Calu3 (cell line): ENCODE measurements around the gene SORCS1. TPM values are rescaled to one million over a fixed set of nuclear protein-coding genes. Genes with fewer than 3 reads are reported as not detected.

ENCODE experiments used
- BruUV-seq: library from RNA; stranded (reverse); fragments of 400-500 nt; replicated peaks from 2 replicates; lab custom pipeline; 2021; lab: Mats Ljungman, UMichigan
- CTCF ChIA-PET: fragments of 300-600 bp; sonication (Branson Sonifier 250); formaldehyde crosslinking; loops from one replicate; lab custom pipeline; 2022; ENCODE audit warnings: antibody characterized with exemption; lab: Charles Lee
- DNase-seq: peaks from one replicate; pipeline ENCODE4 v3.0.0; 2022
- H3K27ac Mint-ChIP-seq: one replicate; pipeline ENCODE4 v1.8.0; 2022; ENCODE audit warnings: mixed read lengths; ENCODE audit not compliant: unreplicated experiment
- H3K27me3 Mint-ChIP-seq: one replicate; pipeline ENCODE4 v1.8.0; 2022; ENCODE audit warnings: mixed read lengths; ENCODE audit not compliant: unreplicated experiment
- H3K36me3 Mint-ChIP-seq: one replicate; pipeline ENCODE4 v1.8.0; 2022; ENCODE audit warnings: mild to moderate bottlenecking, moderate library complexity, mixed read lengths; ENCODE audit not compliant: insufficient read depth, unreplicated experiment
- H3K4me1 Mint-ChIP-seq: one replicate; pipeline ENCODE4 v1.8.0; 2022; ENCODE audit warnings: mild to moderate bottlenecking, low read depth, mixed read lengths; ENCODE audit not compliant: unreplicated experiment
- H3K4me3 Mint-ChIP-seq: one replicate; pipeline ENCODE4 v1.8.0; 2022; ENCODE audit warnings: mild to moderate bottlenecking, low read depth, moderate library complexity, mixed read lengths; ENCODE audit not compliant: unreplicated experiment
- H3K9me3 Mint-ChIP-seq: one replicate; pipeline ENCODE4 v1.8.0; 2022; ENCODE audit warnings: low read depth, mixed read lengths; ENCODE audit not compliant: unreplicated experiment
- CTCF ChIP-seq: fragments of 200-600 bp; IDR thresholded peaks from one replicate; pipeline ENCODE4 v1.8.0; 2022; ENCODE audit warnings: antibody characterized with exemption; ENCODE audit not compliant: unreplicated experiment
- intact Hi-C: fragments of 100-400 bp; cut with micrococcal nuclease; formaldehyde crosslinking; loops from one replicate; pipeline ENCODE4 v1.10.0; 2022; ENCODE audit not compliant: unreplicated experiment
- total RNA-seq: library from RNA; stranded (reverse); gene quantifications from 2 replicates; pipeline ENCODE4 v1.2.3, GENCODE V29; 2022

Gene SORCS1
- total RNA-seq, 1 experiment from 2014 or later = not detected

- H3K4me1 Mint-ChIP-seq = no peaks in the 10 kb centered on the region
- intact Hi-C loops = no loop called here
- H3K4me3 Mint-ChIP-seq = no peak overlapping the region
- peaks cover 15% of the 10 kb centered on the region for H3K9me3 Mint-ChIP-seq
- no peaks in the 10 kb centered on the region for H3K27me3 Mint-ChIP-seq
- TF ChIP-seq CTCF = no peak
- no peak for DNase-seq
- no peak overlapping the region for H3K27ac Mint-ChIP-seq
- CTCF ChIA-PET = no interaction called here
- no peaks in the 10 kb centered on the region for H3K36me3 Mint-ChIP-seq
- BruUV-seq = no TSS peak
Measured at GRCh38 chr10:106996510-106996909, 168.0 kb downstream of the SORCS1 start.

GRCh38 chr10:106992055-106992454, 172.5 kb downstream of the SORCS1 start:
- Mint-ChIP-seq H3K4me3 (no peak overlapping the region), H3K27ac (no peak overlapping the region), H3K36me3 (no peaks in the 10 kb centered on the region), H3K4me1 (no peaks in the 10 kb centered on the region), H3K9me3 (peaks cover 4% of the 10 kb centered on the region), H3K27me3 (no peaks in the 10 kb centered on the region)
- intact Hi-C loops = no loop called here
- CTCF ChIA-PET = no interaction called here
- no TSS peak for BruUV-seq
- no peak for DNase-seq
- no peak for TF ChIP-seq CTCF

DNA sequence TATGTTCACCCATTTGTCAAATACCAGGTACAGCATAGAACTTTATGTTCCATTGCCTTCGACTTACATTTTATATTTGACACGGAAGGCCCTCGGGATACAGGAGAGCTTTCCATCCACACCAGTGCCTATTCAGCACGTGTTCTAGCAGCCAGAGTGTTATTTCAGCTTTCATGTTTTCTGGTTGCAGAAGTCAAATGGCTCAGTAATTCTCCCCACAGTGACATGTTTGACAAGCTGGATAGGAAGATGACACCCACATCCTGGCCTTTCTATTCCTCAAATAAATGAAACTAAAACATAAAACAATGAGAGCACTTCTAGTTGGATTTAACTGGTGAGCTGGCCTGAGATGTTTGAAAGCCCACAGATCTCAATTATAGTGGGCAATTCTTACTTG, 173.4 kb downstream of the SORCS1 start:
- H3K36me3 Mint-ChIP-seq = no peaks in the 10 kb centered on the region
- DNase-seq = no peak
- intact Hi-C loops = no loop called here
- no peak for TF ChIP-seq CTCF
- H3K4me1 Mint-ChIP-seq = no peaks in the 10 kb centered on the region
- H3K4me3 Mint-ChIP-seq = no peak overlapping the region
- no TSS peak for BruUV-seq
- no peaks in the 10 kb centered on the region for H3K27me3 Mint-ChIP-seq
- no peak overlapping the region for H3K27ac Mint-ChIP-seq
- H3K9me3 Mint-ChIP-seq = peaks cover 3% of the 10 kb centered on the region
- CTCF ChIA-PET = no interaction called here

- CTCF ChIA-PET = no interaction called here
- intact Hi-C loops = no loop called here
Measured at GRCh38 chr10:106987362-106987761, 177.1 kb downstream of the SORCS1 start.

More at GRCh38 chr10:106987362-106987761, 177.1 kb downstream of the SORCS1 start:
- BruUV-seq = no TSS peak
- no peak for TF ChIP-seq CTCF
- Mint-ChIP-seq H3K27ac (no peak overlapping the region), H3K27me3 (no peaks in the 10 kb centered on the region), H3K4me3 (no peak overlapping the region), H3K4me1 (no peaks in the 10 kb centered on the region), H3K9me3 (no peaks in the 10 kb centered on the region), H3K36me3 (no peaks in the 10 kb centered on the region)
- DNase-seq = no peak
